ENCODE measurements around the gene GLT1D1.

GLT1D1 gene

GRCh38 chr12:128992550-128992949 lies 139.3 kb downstream of the GLT1D1 start:
- no peaks in the 10 kb centered on the region for H3K4me1 ChIP-seq (ENCODE audit: low read length)
- TF ChIP-seq EZH2 (optimal IDR thresholded peaks at IDR 0.05; ENCODE audit: low read depth, low read length) (no peak), CTCF (IDR thresholded peaks at IDR 0.05; ENCODE audit: low read length) (no peak), EZH2phosphoT487 (IDR thresholded peaks at IDR 0.05; ENCODE audit: low read length) (no peak)
- DNase-seq, result no peak

GRCh38 chr12:128994856-128995255 lies 141.6 kb downstream of the GLT1D1 start:
- Histone ChIP-seq H2AFZ (ENCODE audit: low read length) (no peak overlapping the region), H3K27ac (ENCODE audit: low read length) (no peak overlapping the region), H3K79me2 (ENCODE audit: low read length) (no peaks in the 10 kb centered on the region), H3K9ac (ENCODE audit: low read length) (no peak overlapping the region), H3K9me3 (replicated peaks; ENCODE audit: insufficient read depth, low read length) (no peaks in the 10 kb centered on the region), H3K4me2 (ENCODE audit: low read depth, low read length) (no peak overlapping the region), H3K27me3 (replicated peaks; ENCODE audit: insufficient read depth, low read length) (no peaks in the 10 kb centered on the region), H3K4me1 (ENCODE audit: low read length) (no peaks in the 10 kb centered on the region), H3K36me3 (replicated peaks; ENCODE audit: insufficient read depth, low read length) (no peaks in the 10 kb centered on the region), H4K20me1 (ENCODE audit: insufficient read depth, low read length) (no peaks in the 10 kb centered on the region), H3K9me2 (replicated peaks; ENCODE audit: insufficient read depth, low read length) (no peaks in the 10 kb centered on the region), H3K4me3 (ENCODE audit: low read length) (no peak overlapping the region), H3F3A (ENCODE audit: insufficient read depth, low read length) (no peaks in the 10 kb centered on the region)
- no peak for TF ChIP-seq EZH2phosphoT487 (IDR thresholded peaks at IDR 0.05; ENCODE audit: low read length)
- no peak for TF ChIP-seq EZH2 (optimal IDR thresholded peaks at IDR 0.05; ENCODE audit: low read depth, low read length)
- no peak for TF ChIP-seq CTCF (IDR thresholded peaks at IDR 0.05; ENCODE audit: low read length)
- DNase-seq, result no peak

More at GRCh38 chr12:128992550-128992949, 139.3 kb downstream of the GLT1D1 start:
- H2AFZ ChIP-seq (ENCODE audit: low read length), result no peak overlapping the region
- no peak overlapping the region for H3K4me2 ChIP-seq (ENCODE audit: low read depth, low read length)
- no peak overlapping the region for H3K27ac ChIP-seq (ENCODE audit: low read length)
- H3K9me2 ChIP-seq (replicated peaks; ENCODE audit: insufficient read depth, low read length), result no peaks in the 10 kb centered on the region
- no peak overlapping the region for H3K4me3 ChIP-seq (ENCODE audit: low read length)
- no peaks in the 10 kb centered on the region for H4K20me1 ChIP-seq (ENCODE audit: insufficient read depth, low read length)
- no peaks in the 10 kb centered on the region for H3K9me3 ChIP-seq (replicated peaks; ENCODE audit: insufficient read depth, low read length)
- no peaks in the 10 kb centered on the region for H3K36me3 ChIP-seq (replicated peaks; ENCODE audit: insufficient read depth, low read length)
- no peak overlapping the region for H3K9ac ChIP-seq (ENCODE audit: low read length)
- H3K79me2 ChIP-seq (ENCODE audit: low read length), result no peaks in the 10 kb centered on the region
- no peaks in the 10 kb centered on the region for H3K27me3 ChIP-seq (replicated peaks; ENCODE audit: insufficient read depth, low read length)
- H3F3A ChIP-seq (ENCODE audit: insufficient read depth, low read length), result no peaks in the 10 kb centered on the region

- no peak overlapping the region for H2AFZ ChIP-seq (ENCODE audit: low read length)
- H3K9me2 ChIP-seq (replicated peaks; ENCODE audit: insufficient read depth, low read length), result no peaks in the 10 kb centered on the region
- H3K4me3 ChIP-seq (ENCODE audit: low read length), result no peak overlapping the region
- no peaks in the 10 kb centered on the region for H3K27me3 ChIP-seq (replicated peaks; ENCODE audit: insufficient read depth, low read length)
- no peaks in the 10 kb centered on the region for H3K36me3 ChIP-seq (replicated peaks; ENCODE audit: insufficient read depth, low read length)
- H3K9me3 ChIP-seq (replicated peaks; ENCODE audit: insufficient read depth, low read length), result no peaks in the 10 kb centered on the region
- H4K20me1 ChIP-seq (ENCODE audit: insufficient read depth, low read length), result no peaks in the 10 kb centered on the region
- TF ChIP-seq EZH2phosphoT487 (IDR thresholded peaks at IDR 0.05; ENCODE audit: low read length), result no peak
- TF ChIP-seq EZH2 (optimal IDR thresholded peaks at IDR 0.05; ENCODE audit: low read depth, low read length), result no peak
- TF ChIP-seq CTCF (IDR thresholded peaks at IDR 0.05; ENCODE audit: low read length), result no peak
- DNase-seq, result no peak
- H3K79me2 ChIP-seq (ENCODE audit: low read length), result no peaks in the 10 kb centered on the region
- H3K27ac ChIP-seq (ENCODE audit: low read length), result no peak overlapping the region
- H3K4me1 ChIP-seq (ENCODE audit: low read length), result no peaks in the 10 kb centered on the region
- no peak overlapping the region for H3K9ac ChIP-seq (ENCODE audit: low read length)
- no peak overlapping the region for H3K4me2 ChIP-seq (ENCODE audit: low read depth, low read length)
- H3F3A ChIP-seq (ENCODE audit: insufficient read depth, low read length), result no peaks in the 10 kb centered on the region
Measured at GRCh38 chr12:128995619-128996018, 142.3 kb downstream of the GLT1D1 start.

All from MM.1S (cell line).